Measurements from ENCODE around the gene MAN1C1.

Gene MAN1C1

GRCh38 chr1:25724201-25724600 lies 107.6 kb downstream of the MAN1C1 start:
- Histone ChIP-seq H3K9me2 (replicated peaks; ENCODE audit: insufficient read depth, low read length) (no peaks in the 10 kb centered on the region), H3K4me3 (ENCODE audit: insufficient read depth, low read length, poor library complexity, severe bottlenecking) (no peak overlapping the region), H3F3A (ENCODE audit: insufficient read depth) (no peaks in the 10 kb centered on the region), H3K9me3 (ENCODE audit: insufficient read depth, low read length) (no peaks in the 10 kb centered on the region), H3K9ac (ENCODE audit: low read length) (no peak overlapping the region), H2AFZ (ENCODE audit: low read depth, low read length, severe bottlenecking) (no peak overlapping the region), H3K27ac (ENCODE audit: low read depth, low read length) (no peak overlapping the region), H3K36me3 (ENCODE audit: low read length) (no peaks in the 10 kb centered on the region), H4K20me1 (ENCODE audit: low read depth, low read length) (no peaks in the 10 kb centered on the region), H3K4me2 (ENCODE audit: low read depth, low read length, poor library complexity, severe bottlenecking) (no peak overlapping the region), H3K27me3 (ENCODE audit: low read length) (no peaks in the 10 kb centered on the region), H3K79me2 (ENCODE audit: insufficient read depth, low read length) (no peaks in the 10 kb centered on the region)
- TF ChIP-seq, protein P1, sequence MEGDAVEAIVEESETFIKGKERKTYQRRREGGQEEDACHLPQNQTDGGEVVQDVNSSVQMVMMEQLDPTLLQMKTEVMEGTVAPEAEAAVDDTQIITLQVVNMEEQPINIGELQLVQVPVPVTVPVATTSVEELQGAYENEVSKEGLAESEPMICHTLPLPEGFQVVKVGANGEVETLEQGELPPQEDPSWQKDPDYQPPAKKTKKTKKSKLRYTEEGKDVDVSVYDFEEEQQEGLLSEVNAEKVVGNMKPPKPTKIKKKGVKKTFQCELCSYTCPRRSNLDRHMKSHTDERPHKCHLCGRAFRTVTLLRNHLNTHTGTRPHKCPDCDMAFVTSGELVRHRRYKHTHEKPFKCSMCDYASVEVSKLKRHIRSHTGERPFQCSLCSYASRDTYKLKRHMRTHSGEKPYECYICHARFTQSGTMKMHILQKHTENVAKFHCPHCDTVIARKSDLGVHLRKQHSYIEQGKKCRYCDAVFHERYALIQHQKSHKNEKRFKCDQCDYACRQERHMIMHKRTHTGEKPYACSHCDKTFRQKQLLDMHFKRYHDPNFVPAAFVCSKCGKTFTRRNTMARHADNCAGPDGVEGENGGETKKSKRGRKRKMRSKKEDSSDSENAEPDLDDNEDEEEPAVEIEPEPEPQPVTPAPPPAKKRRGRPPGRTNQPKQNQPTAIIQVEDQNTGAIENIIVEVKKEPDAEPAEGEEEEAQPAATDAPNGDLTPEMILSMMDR (IDR thresholded peaks at IDR 0.05; ENCODE audit: insufficient read depth, low read length, poor library complexity, severe bottlenecking), result no peak
- TF ChIP-seq EZH2phosphoT487 (conservative IDR thresholded peaks at IDR 0.05; ENCODE audit: low read length), result no peak

DNA sequence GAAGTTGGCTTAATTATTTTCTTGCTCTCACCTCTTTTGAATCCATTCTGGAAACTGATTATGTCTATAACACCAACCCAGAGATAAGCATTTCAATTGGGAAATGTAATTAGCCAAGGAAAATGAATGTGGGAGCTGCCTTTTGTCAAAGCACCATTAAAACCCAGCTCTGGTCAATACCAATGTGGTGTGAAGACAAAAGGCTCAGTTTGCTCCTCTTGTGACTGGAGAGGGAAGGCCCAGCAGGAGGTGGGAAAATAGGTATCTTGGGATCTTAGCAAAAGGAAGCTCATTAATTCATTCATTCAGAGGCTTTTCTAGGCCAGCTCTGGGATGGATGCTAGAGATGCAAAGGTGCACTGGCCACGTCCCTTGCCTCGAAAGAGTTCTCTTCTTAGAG lies 108.4 kb downstream of the MAN1C1 start:
- no peak overlapping the region for H2AFZ ChIP-seq (ENCODE audit: low read depth, low read length, severe bottlenecking)
- H3K79me2 ChIP-seq (ENCODE audit: insufficient read depth, low read length), result no peaks in the 10 kb centered on the region
- H3K4me3 ChIP-seq (ENCODE audit: insufficient read depth, low read length, poor library complexity, severe bottlenecking), result no peak overlapping the region
- H3K27me3 ChIP-seq (ENCODE audit: low read length), result no peaks in the 10 kb centered on the region
- no peaks in the 10 kb centered on the region for H4K20me1 ChIP-seq (ENCODE audit: low read depth, low read length)
- H3K27ac ChIP-seq (ENCODE audit: low read depth, low read length), result no peak overlapping the region
- no peaks in the 10 kb centered on the region for H3K9me2 ChIP-seq (replicated peaks; ENCODE audit: insufficient read depth, low read length)
- H3K9me3 ChIP-seq (ENCODE audit: insufficient read depth, low read length), result no peaks in the 10 kb centered on the region
- TF ChIP-seq, protein P1 (IDR thresholded peaks at IDR 0.05; ENCODE audit: insufficient read depth, low read length, poor library complexity, severe bottlenecking), result no peak
- TF ChIP-seq EZH2phosphoT487 (conservative IDR thresholded peaks at IDR 0.05; ENCODE audit: low read length), result no peak
- H3K9ac ChIP-seq (ENCODE audit: low read length), result no peak overlapping the region
- no peak overlapping the region for H3K4me2 ChIP-seq (ENCODE audit: low read depth, low read length, poor library complexity, severe bottlenecking)
- H3K36me3 ChIP-seq (ENCODE audit: low read length), result no peaks in the 10 kb centered on the region
- no peaks in the 10 kb centered on the region for H3F3A ChIP-seq (ENCODE audit: insufficient read depth)

- H3K36me3 ChIP-seq (ENCODE audit: low read length), result no peaks in the 10 kb centered on the region
- no peaks in the 10 kb centered on the region for H4K20me1 ChIP-seq (ENCODE audit: low read depth, low read length)
- no peak overlapping the region for H3K4me3 ChIP-seq (ENCODE audit: insufficient read depth, low read length, poor library complexity, severe bottlenecking)
- H3K9me3 ChIP-seq (ENCODE audit: insufficient read depth, low read length), result no peaks in the 10 kb centered on the region
- no peaks in the 10 kb centered on the region for H3K79me2 ChIP-seq (ENCODE audit: insufficient read depth, low read length)
- TF ChIP-seq, protein P1 (IDR thresholded peaks at IDR 0.05; ENCODE audit: insufficient read depth, low read length, poor library complexity, severe bottlenecking), result no peak
- TF ChIP-seq EZH2phosphoT487 (conservative IDR thresholded peaks at IDR 0.05; ENCODE audit: low read length), result no peak
- H3K9me2 ChIP-seq (replicated peaks; ENCODE audit: insufficient read depth, low read length), result no peaks in the 10 kb centered on the region
- H3F3A ChIP-seq (ENCODE audit: insufficient read depth), result no peaks in the 10 kb centered on the region
- H3K9ac ChIP-seq (ENCODE audit: low read length), result no peak overlapping the region
- H3K27me3 ChIP-seq (ENCODE audit: low read length), result no peaks in the 10 kb centered on the region
- no peak overlapping the region for H3K27ac ChIP-seq (ENCODE audit: low read depth, low read length)
- no peak overlapping the region for H2AFZ ChIP-seq (ENCODE audit: low read depth, low read length, severe bottlenecking)
- H3K4me2 ChIP-seq (ENCODE audit: low read depth, low read length, poor library complexity, severe bottlenecking), result no peak overlapping the region
Observed at GRCh38 chr1:25725482-25725881, 108.9 kb downstream of the MAN1C1 start.
